ENCODE results near the gene NME8.
"Not testable (repeated sequence)": the region's sequence is repeated elsewhere in the genome, so short reads cannot be mapped to it uniquely, and the experiment has no call there.

The NME8 gene, protein sequence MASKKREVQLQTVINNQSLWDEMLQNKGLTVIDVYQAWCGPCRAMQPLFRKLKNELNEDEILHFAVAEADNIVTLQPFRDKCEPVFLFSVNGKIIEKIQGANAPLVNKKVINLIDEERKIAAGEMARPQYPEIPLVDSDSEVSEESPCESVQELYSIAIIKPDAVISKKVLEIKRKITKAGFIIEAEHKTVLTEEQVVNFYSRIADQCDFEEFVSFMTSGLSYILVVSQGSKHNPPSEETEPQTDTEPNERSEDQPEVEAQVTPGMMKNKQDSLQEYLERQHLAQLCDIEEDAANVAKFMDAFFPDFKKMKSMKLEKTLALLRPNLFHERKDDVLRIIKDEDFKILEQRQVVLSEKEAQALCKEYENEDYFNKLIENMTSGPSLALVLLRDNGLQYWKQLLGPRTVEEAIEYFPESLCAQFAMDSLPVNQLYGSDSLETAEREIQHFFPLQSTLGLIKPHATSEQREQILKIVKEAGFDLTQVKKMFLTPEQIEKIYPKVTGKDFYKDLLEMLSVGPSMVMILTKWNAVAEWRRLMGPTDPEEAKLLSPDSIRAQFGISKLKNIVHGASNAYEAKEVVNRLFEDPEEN

DNA sequence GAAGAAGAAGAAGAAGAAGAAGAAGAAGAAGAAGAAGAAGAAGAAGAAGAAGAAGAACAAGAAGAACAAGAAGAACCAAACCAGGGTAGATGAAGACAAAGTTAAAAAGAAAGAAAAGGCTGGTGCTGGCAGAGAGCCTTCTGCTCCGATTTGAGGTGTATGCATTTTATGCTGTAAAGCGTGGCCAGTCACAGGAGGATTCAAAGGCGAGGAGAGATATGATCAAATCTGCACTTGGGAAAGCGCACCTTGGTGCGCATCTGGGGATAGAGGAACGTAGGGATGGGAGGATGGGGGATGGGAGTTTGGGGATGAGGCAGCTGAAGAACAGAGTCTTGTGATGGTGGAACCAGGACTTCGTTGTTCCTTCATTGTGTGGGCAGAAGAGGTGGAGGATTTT is at the start of gene NME8:
Gene NME8, plus strand, starts transcription at position 301 of the 400 bp plus-strand sequence. CDS start 1,670 bp downstream, outside the sequence.
- no peak for DNase-seq (ENCODE audit: low spot score)

DNA sequence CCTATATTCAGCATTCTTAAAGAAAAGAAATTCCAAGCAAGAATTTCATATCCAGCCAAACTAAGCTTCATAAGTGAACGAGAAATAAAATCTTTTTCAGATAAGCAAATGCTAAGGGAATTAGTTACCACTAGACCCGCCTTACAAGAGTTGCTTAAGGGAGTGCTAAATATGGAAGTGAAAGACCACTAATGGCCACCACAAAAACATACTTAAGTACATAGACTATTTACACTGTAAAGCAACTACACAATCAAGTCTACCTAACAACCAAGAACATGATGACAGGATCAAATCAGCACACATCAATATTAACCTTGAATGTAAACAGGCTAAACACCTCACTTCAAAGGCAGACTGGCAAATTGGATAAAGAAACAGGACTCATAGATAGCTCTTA is 42.2 kb upstream of the NME8 start:
- DNase-seq (ENCODE audit: low spot score): no peak

DNA sequence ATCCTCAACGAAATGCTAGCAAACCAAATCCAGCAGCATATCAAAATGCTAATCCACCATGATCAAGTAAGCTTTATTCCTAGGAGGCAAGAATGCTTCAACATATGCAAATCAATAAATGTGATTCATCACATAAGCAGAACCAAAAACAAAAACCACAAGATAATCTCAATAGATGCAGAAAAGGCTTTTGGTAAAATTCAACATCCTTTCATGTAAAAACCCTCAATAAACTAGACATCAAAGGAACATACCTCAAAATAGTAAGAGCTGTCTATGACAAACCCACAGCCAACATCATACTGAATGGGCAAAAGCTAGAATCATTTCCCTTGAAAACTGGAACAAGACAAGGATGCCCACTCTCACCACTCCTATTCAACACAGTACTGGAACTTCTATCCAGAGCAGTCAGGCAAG is 36.2 kb upstream of the NME8 start:
- DNase-seq (ENCODE audit: low spot score): not testable (repeated sequence)

DNA sequence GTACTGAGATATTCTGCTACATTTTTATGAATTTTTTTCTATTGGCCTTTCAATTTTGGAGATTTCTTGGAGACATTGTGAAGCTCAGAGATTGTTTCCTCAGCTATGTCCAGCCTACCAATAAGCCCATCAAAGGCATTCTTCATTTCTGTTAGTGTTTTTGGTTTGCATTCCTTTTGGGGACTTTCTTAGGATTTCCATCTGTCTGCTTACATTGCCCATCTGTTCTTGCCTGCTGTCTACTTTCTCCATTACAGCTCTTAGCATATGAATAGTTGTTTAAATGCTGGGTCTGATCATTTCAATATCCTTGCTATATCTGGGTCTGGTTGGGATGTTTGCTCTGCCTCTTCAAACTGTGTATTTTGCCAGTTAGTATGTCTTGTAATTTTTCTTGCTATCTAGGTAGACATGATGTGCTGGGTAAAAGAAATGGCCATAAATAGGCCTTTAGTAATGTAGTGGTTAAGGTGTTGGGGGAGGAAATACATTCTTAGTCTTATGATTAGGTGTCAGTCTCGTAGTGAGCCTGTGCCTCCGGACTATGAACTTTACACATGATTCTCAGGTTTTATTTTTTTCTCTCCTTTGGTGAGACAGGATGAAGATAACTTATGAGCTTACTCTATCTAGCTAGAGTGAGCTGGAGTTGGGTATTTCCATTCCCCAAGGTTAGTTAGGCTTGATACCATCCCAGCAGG is 32.6 kb upstream of the NME8 start:
- DNase-seq (ENCODE audit: low spot score): no peak

DNA sequence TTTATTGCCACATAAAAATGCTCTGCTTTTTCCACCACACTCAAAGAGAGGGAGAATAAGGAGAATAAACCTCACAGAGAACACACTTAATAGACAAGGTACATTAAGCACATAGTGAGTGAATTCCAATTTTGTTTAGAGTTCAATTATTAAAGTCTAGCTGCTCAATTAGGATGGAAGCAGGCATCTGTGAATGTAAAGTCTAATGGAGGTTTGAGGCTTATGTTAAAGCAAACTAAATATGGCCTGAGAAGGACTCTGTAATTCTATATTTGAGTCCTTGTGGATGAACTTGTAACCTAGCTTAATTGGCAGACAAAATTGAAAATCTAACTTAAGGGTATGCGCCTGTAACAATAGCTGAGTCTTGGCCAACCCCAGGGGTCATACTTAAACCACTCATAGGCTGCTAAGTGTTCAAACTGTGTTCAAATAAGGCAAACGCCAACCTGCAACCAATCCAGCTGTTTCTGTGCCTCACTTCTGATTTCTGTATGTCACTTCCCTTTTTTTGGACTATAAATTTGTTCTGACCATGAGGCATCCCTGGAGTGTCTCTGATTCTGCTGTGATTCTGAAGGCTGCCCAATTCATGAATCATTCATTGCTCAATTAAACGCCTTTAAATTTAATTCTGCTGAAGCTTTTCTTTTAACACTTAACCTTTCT is 31.3 kb upstream of the NME8 start:
- DNase-seq (ENCODE audit: low spot score): no peak

DNA sequence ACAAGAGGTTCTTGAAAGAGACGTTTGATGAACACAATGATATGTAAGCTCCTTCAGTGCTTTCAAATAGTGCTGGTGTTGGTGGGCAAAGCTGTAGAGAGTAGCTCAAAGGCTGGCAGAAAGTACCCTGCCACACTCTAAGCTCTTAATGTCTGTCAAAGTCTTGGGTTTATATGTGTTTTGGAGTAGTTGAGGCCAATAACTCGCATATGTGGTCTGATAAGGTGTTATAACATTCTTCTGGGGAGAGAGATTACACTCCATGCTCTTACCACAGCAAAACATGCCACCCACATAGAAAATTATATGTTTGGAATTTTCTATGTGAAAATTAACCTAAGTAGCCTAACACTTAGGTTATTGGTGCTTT is 30.8 kb upstream of the NME8 start:
- DNase-seq (ENCODE audit: low spot score): no peak

DNA sequence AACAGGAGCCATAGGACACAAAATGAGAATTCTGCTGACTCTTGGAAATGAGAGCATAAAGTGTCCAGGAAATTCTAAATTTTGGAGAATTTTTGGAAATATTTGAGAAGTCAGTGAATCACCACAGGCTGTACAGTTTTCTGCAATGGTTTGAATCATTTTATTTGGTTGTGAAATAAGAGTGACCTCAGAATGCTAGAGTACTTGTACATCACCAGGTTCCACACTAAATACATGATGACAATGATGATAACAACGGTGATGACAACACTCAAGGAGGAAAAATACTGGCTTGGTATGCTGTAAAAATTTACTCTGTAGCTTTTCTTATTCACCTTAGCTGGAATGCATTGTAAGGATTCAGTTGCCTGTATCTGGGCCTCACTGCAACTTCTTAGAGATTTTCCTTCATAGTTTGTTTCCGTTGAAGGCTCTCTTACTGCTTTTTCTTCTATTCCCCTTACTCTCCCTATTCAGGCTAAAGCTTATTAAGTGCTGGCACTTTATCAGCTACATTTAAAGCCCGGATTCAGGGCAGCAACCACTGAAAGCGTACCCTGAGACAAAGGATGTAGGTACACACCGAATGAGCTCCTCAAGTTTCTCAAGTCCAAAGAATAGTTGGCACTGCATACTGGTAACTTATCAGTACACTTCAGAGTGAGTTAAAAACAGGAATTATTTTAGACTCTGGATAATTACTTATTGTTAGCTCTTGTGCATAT is 30.2 kb upstream of the NME8 start:
- DNase-seq (ENCODE audit: low spot score): no peak

DNA sequence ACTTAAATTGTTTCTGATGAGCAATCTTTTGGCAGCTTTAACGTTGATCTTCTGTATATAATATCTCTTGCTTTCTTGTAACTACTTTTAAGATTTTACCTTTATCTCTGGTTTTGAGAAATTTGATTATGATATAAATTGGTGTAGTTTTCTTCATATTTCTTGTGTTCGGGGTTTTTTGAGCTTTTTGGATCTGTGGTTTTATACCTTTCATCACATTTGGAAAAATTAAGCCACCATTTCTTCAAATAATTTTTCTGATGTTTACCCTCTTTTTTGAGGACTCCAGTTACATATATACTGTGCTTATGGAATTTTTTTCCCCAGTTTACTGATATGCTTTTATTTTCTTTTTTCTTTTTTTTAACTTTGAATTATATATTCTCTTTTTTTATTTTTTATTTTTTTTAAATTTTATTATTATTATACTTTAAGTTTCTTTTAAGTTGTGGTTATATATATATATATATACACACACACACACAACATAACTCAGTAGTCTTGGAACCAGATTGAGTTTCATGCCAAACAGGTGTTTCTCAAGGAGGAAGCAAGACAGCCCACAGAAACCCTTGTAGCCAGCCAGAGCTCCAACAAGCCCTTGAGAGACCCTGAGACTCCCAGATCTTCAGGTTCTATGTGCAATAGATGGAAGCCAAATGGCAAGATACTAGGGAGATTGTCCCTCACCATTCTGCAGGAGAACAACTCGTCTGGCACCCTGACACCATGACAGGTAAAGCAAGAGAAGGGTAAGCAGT is 27.5 kb upstream of the NME8 start:
- no peak for DNase-seq (ENCODE audit: low spot score)

DNA sequence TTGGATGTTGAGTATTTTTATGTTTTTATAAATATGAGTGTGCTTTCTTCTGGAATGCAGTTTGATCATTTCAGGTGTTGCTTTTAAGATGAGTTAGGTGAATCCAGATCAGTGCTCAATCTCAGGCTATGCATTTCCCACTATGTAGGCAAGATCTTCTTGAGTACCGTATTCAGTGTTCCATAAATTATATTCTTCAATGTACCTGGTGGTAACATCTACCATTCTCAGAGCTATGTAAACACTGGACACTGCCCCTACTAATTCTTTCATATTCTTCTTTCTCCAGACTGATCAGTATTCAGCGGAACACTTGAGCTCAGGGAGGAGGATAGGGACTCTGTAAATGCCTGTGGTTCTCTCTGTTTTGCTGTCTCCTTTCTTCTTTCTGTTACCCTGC is 25.5 kb upstream of the NME8 start:
- DNase-seq (ENCODE audit: low spot score): no peak

DNA sequence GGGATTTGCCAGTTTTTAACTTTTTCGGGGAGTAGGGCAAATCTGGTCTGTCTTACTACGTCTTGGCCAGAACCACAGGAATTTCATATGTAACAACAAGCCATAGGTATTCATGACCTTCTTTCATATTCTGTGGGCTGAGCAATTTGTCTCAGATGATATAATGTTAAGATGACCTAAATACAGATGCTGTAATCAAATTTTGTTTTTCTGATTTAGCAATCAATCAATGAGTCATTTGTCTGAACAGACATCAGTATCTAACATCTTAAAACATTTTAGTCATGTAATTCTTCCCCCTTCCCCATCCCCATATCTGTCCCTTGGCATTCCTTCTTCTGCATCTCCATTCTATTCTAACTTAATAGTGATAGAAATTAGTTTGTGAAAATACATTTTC is 24.8 kb upstream of the NME8 start:
- DNase-seq (ENCODE audit: low spot score): no peak

DNA sequence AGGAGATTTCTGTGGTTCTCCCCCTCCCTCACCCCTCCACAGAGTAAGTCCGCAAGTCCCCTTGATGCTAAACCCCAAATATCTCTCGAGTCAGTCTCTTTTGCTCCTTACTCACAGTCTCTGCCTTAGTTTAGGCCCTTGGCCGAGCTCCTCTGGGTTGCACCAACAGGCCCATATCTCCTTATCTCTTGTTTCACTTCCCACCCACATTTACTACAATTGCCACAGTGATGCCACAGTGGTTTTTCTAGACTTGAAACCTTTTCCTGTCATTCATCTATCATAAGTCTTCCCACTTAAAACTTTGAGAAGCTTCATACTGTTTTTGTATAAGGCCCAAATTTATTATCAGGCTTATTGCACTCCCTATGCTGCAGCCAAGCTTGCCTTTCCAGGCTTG is 23.4 kb upstream of the NME8 start:
- DNase-seq (ENCODE audit: low spot score): no peak

DNA sequence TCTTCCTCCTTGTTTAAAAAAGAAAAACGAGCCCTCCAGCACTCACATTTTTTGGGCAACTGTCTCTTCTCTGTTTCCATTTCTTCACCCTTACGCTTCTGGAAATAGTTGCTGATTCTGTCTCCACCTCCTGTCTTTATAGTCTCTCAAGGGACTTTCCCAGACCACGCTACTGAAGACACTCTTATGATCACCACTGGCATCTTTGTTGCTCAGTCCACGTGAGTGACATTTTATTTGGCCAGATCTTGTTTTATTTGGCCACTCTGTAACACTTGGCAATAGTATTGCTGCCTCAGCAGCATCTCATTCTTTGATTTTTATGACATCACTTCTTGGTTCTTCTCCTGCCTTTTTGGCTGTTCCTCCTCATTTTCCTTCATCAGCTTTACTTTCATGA is 21.6 kb upstream of the NME8 start:
- DNase-seq (ENCODE audit: low spot score): no peak

DNA sequence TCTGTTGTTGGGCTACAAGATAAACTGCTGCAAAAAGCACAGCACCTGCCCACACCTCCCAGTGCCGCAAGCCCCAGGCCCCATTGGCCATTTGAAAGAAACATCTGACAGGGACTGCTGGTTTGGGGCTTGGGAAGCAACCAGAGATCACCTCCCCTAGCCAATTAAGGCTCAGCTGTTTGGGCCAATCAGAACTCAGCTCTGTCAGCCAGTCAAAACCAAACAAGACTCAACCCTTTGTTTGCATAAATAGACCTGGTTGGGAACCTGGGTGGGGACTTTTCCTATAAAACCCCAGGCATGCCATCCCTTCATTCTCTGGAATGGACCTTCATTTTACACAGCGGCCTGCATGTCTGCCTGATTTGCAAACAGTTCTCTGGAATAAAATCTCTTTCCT is 17.2 kb upstream of the NME8 start:
- DNase-seq (ENCODE audit: low spot score): no peak

DNA sequence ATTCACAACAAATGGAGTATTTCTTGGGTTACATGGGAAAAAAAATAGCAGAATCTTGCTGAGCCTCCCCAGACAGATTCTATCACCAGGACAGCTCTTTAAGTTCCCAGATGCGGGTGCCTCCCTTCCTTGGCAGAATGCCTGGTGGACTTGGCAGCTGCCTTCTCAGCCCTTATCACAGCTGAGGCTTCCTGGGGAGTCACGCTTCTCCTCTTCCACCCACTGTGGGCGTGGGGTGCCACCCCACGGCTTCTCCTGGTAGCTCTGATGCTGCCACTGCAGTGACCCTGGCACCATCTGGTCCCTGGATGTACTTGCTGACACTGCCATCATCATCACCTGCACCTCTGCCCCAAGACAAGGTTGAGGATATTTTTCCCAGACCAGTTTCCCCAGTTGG is 16.2 kb upstream of the NME8 start:
- no peak for DNase-seq (ENCODE audit: low spot score)

DNA sequence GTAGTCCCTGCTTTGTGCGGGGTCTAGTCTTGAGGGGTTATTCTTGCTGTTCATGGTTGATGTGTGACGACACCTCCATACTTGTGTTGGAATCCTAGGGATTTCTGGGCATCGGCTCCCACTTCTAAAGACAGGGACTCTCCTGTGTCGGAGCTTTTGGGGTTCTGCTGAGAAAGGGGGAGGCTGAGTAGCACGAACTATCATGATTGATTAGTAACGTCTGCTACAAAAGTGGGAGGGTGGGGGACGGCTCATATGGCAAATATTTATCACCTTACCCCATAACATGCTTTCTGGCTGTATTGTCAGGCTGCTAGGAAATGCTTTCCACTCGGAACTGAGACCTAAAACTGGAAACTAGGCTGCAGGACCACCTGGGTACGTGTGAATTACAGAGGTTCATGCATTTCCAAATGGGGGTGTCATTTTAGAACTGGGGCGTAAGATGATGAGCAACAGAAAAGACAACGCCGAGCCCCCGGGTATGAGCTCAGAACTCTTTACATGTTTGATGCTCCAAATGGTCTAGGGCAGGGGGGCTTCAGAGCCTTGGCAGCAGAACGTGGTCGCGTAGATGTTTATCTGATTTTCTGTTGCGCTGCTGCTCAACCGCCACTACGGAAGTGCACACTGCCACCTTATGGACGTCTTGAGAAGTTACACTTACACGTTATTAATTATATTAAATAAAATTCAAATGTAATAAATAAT is 15.1 kb upstream of the NME8 start:
- DNase-seq (ENCODE audit: low spot score): peak; percentile 67

DNA sequence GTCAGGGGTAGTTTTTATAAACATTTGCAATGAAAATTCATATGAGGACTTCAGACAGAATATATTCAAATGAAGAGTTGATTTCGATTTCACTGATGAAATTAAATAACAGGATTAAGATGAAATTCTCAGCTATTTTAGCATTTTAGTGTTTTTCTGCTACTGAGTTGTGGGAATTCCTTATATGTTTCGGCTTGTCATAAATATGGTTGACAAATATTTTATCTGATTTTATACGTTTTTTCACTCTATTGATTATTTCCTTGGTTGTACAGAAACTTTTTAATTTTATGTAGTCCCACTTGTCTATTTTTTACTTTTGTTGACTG is 14.6 kb upstream of the NME8 start:
- no peak for DNase-seq (ENCODE audit: low spot score)

DNA sequence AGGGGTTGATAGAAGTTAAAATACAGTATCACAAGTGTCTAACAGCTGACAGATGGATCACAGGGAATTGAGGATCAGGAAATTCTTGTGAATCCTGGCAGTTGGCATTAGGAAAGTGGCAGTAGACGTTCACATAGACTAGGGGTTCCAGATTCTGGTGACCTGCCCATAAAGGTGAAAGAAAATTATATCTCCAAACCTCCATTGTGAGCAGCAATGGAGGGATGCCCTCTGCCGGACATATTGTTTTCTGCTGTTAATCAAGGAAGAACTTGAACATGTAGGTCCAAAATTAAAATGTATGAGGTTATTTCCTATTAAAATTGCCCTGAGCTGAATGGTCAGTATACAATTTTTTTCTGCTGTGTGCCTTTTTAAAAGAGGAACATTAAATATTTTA is 5.1 kb downstream of the NME8 start:
- DNase-seq (ENCODE audit: low spot score): peak; percentile 14

DNA sequence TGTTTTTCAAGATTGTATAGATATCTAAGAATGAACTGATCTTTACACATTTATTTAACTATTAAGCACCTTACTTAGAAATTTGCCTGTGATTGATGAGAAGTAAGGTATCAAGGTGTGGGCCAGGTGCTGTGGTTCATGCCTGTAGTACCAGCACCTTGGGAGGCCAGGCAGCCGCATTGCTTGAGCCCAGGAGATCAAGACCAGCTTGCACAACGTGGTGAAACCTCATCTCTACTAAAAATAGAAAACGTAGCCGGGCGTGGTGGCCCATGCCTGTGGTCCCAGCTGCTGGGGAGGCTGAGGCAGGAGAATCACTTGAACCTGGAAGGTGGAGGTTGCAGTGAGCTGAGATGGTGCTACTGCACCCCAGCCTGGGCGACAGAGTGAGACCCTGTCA is 33.7 kb downstream of the NME8 start:
- no peak for DNase-seq (ENCODE audit: low spot score)

DNA sequence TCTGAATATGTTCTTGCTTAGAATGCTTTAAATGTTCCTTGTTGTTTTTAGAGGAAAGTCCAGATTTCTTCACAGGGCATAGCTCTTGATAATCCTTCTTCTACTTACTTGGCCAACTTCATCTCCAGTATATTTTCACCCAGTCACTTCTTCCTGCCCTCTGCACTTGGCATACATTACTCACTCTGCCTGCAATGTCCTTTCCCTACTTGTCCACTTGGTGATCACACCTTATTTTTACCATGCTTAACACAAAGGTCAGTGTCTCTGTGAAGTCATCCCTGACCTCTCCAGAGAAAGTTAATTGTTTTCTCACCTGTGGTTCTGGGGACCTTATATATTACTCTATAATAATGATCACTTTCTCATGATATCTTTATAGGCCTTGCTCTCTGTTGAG is 45.0 kb downstream of the NME8 start:
- no peak for DNase-seq (ENCODE audit: low spot score)

DNA sequence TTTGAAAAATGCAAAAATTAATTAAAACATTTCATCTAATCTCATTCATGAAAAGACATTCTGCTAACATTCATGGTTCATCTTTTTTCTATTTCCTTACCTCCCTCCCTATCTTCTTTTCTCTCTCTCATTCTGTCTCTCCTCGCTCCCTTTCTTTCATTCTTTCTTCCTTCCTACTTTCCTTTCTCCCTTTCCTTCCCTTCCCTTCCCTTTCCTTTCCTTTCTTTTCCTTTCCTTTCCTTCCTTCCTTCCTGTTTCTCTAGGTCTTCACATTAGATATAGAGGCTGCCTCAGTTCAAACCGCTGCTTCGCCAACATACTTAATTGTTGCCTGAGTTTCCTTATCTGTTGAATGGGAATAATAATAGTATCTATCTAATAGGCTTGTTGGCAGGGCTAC is 46.3 kb downstream of the NME8 start:
- no peak for DNase-seq (ENCODE audit: low spot score)

DNA sequence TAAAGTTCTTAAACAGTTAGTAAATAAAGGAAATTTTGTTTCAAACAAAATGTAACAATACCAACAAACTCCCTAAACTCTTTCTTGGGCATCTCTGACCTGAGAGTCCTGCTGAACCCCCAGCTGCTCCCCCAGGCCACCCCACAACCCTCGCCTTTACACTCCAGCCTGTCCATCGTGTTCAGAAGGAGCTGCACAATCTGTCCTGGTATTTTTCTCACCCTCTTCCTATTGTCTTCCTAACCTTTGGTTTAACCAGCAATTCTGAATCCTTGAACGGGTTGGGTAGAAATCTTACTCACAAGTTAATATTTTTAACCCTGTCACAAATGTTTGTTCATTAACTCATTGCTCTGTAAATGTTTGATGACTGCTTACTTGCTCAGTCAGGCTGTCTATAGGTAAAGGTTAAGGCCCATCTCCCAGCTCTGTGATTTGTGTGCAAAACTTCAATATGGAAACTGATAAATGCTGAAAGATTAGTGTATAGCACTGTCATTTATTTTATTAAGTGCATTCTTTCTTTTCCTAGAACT is 51.4 kb downstream of the NME8 start:
- DNase-seq (ENCODE audit: low spot score): no peak

All from AG20443 (cell line).